ENCODE measurements around the gene RD3L. TPM values are rescaled to one million over a fixed set of nuclear protein-coding genes. Genes with fewer than 3 reads are reported as not detected.
A peak's percentile ranks its signal among the peaks of the same experiment; 100 is the strongest.

Gene RD3L
- total and polyA plus RNA-seq, 2 of the 13 experiments (the other 11 are each of a cell fraction or from before 2014, with no cell fraction given) = not detected

DNA sequence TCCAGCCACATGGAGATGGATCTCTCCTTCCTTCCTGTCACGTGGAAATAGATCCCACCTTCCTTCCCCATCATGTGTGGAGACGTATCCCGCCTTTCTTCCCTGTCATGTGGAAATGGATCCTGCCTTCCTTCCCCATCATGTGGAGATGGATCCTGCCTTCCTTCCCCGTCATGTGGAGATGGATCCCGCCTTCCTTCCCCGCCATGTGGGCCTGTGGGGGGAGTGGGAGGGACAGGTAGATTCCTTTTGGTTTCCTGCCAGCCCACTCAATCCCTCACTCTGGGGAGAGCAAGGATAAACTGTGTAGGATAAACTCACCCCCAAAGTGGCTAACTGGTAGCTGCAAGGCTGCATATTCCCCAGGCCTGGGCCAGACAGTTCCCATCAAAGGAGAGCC is 45.8 kb downstream of the RD3L start (continued):
- TF ChIP-seq, protein P1, sequence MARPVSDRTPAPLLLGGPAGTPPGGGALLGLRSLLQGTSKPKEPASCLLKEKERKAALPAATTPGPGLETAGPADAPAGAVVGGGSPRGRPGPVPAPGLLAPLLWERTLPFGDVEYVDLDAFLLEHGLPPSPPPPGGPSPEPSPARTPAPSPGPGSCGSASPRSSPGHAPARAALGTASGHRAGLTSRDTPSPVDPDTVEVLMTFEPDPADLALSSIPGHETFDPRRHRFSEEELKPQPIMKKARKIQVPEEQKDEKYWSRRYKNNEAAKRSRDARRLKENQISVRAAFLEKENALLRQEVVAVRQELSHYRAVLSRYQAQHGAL (CRISPR knock-in tag; IDR thresholded peaks at IDR 0.05; ENCODE audit: not compliant biosample characterization) = no peak
- TF ChIP-seq, protein P2, sequence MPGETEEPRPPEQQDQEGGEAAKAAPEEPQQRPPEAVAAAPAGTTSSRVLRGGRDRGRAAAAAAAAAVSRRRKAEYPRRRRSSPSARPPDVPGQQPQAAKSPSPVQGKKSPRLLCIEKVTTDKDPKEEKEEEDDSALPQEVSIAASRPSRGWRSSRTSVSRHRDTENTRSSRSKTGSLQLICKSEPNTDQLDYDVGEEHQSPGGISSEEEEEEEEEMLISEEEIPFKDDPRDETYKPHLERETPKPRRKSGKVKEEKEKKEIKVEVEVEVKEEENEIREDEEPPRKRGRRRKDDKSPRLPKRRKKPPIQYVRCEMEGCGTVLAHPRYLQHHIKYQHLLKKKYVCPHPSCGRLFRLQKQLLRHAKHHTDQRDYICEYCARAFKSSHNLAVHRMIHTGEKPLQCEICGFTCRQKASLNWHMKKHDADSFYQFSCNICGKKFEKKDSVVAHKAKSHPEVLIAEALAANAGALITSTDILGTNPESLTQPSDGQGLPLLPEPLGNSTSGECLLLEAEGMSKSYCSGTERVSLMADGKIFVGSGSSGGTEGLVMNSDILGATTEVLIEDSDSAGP (CRISPR knock-in tag; IDR thresholded peaks at IDR 0.05; ENCODE audit: borderline replicate concordance) = 0 out of 2 replicates have a peak, but pooled peaks have one; percentile 0
- no peak for TF ChIP-seq ZNF329 (CRISPR knock-in tag; IDR thresholded peaks at IDR 0.05; ENCODE audit: low read depth)
- TF ChIP-seq, protein P3, sequence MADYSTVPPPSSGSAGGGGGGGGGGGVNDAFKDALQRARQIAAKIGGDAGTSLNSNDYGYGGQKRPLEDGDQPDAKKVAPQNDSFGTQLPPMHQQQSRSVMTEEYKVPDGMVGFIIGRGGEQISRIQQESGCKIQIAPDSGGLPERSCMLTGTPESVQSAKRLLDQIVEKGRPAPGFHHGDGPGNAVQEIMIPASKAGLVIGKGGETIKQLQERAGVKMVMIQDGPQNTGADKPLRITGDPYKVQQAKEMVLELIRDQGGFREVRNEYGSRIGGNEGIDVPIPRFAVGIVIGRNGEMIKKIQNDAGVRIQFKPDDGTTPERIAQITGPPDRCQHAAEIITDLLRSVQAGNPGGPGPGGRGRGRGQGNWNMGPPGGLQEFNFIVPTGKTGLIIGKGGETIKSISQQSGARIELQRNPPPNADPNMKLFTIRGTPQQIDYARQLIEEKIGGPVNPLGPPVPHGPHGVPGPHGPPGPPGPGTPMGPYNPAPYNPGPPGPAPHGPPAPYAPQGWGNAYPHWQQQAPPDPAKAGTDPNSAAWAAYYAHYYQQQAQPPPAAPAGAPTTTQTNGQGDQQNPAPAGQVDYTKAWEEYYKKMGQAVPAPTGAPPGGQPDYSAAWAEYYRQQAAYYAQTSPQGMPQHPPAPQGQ (CRISPR knock-in tag; IDR thresholded peaks at IDR 0.05; ENCODE audit: borderline replicate concordance) = no peak
- TF ChIP-seq, protein P4, sequence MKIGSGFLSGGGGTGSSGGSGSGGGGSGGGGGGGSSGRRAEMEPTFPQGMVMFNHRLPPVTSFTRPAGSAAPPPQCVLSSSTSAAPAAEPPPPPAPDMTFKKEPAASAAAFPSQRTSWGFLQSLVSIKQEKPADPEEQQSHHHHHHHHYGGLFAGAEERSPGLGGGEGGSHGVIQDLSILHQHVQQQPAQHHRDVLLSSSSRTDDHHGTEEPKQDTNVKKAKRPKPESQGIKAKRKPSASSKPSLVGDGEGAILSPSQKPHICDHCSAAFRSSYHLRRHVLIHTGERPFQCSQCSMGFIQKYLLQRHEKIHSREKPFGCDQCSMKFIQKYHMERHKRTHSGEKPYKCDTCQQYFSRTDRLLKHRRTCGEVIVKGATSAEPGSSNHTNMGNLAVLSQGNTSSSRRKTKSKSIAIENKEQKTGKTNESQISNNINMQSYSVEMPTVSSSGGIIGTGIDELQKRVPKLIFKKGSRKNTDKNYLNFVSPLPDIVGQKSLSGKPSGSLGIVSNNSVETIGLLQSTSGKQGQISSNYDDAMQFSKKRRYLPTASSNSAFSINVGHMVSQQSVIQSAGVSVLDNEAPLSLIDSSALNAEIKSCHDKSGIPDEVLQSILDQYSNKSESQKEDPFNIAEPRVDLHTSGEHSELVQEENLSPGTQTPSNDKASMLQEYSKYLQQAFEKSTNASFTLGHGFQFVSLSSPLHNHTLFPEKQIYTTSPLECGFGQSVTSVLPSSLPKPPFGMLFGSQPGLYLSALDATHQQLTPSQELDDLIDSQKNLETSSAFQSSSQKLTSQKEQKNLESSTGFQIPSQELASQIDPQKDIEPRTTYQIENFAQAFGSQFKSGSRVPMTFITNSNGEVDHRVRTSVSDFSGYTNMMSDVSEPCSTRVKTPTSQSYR (CRISPR knock-in tag; IDR thresholded peaks at IDR 0.05; ENCODE audit: borderline replicate concordance) = no peak
